HG02885 (cell line): Measurements from ENCODE around the gene DCLK1.

ENCODE experiments used
- ATAC-seq: cut with Tn5 transposase; IDR thresholded peaks from one replicate; pipeline ENCODE4 v1.9.1; 2021; ENCODE audit warnings: mild to moderate bottlenecking; ENCODE audit not compliant: unreplicated experiment, poor library complexity

The DCLK1 gene

GRCh38 chr13:35961461-35962220, 169.5 kb downstream of the DCLK1 start:
- ATAC-seq = no peak

GRCh38 chr13:35961002-35961401, 170.2 kb downstream of the DCLK1 start:
- ATAC-seq = no peak

GRCh38 chr13:35957996-35958395, 173.2 kb downstream of the DCLK1 start:
- no peak for ATAC-seq

- ATAC-seq = no peak
These were observed 173.9 kb downstream of the DCLK1 start for GRCh38 chr13:35957241-35957731.

- no peak for ATAC-seq
These were observed 175.1 kb downstream of the DCLK1 start for GRCh38 chr13:35956074-35956473.

- no peak for ATAC-seq
These were observed 177.0 kb downstream of the DCLK1 start for GRCh38 chr13:35954207-35954560.

GRCh38 chr13:35953537-35954206, 177.5 kb downstream of the DCLK1 start:
- ATAC-seq = peak; percentile 71

GRCh38 chr13:35947315-35947714, 183.9 kb downstream of the DCLK1 start:
- no peak for ATAC-seq

- no peak for ATAC-seq
These were observed 185.8 kb downstream of the DCLK1 start for GRCh38 chr13:35945368-35945767.

- ATAC-seq = no peak
These were observed 189.8 kb downstream of the DCLK1 start for GRCh38 chr13:35941374-35941773.

GRCh38 chr13:35940734-35941133, 190.4 kb downstream of the DCLK1 start:
- ATAC-seq = no peak

- ATAC-seq = no peak
These were observed 194.8 kb downstream of the DCLK1 start for GRCh38 chr13:35936246-35936978.

- peak; percentile 68 for ATAC-seq
These were observed 200.2 kb downstream of the DCLK1 start for GRCh38 chr13:35930665-35931631.

- ATAC-seq = no peak
These were observed 203.6 kb downstream of the DCLK1 start for GRCh38 chr13:35927567-35928021.

- no peak for ATAC-seq
These were observed 204.2 kb downstream of the DCLK1 start for GRCh38 chr13:35926859-35927530.

- ATAC-seq = no peak
These were observed 205.5 kb downstream of the DCLK1 start for GRCh38 chr13:35925669-35926068.

GRCh38 chr13:35923347-35923746, 207.8 kb downstream of the DCLK1 start:
- ATAC-seq = no peak

- ATAC-seq = no peak
These were observed 210.4 kb downstream of the DCLK1 start for GRCh38 chr13:35920816-35921215.

GRCh38 chr13:35917942-35918645, 213.1 kb downstream of the DCLK1 start:
- ATAC-seq = no peak
